CD4-positive, alpha-beta T cell treated with Interleukin-10 for 1 hour (primary cell): Measurements from ENCODE around the gene ICAM1.
"Not testable (repeated sequence)": the region's sequence is repeated elsewhere in the genome, so short reads cannot be mapped to it uniquely, and the experiment has no call there.

Source experiments
- DNase-seq: peaks from one replicate; pipeline ENCODE4 v3.0.0-alpha.2; 2020

Gene ICAM1

GRCh38 chr19:10270616-10271394 lies at the start of gene ICAM1:
Gene ICAM1 (plus strand): TSS chr19:10271120. CDS start chr19:10271160, 40 bp downstream.
- peak; percentile 88 for DNase-seq

GRCh38 chr19:10222201-10222890 lies 48.6 kb upstream of the ICAM1 start:
- DNase-seq = no peak

- DNase-seq = no peak
Observed at GRCh38 chr19:10223488-10224213, 47.3 kb upstream of the ICAM1 start.

GRCh38 chr19:10224337-10224736 lies 46.6 kb upstream of the ICAM1 start:
- no peak for DNase-seq

- no peak for DNase-seq
Observed at GRCh38 chr19:10226021-10226375, 44.9 kb upstream of the ICAM1 start.

- DNase-seq = no peak
Observed at GRCh38 chr19:10226376-10227025, 44.4 kb upstream of the ICAM1 start.

GRCh38 chr19:10227026-10227971 lies 43.6 kb upstream of the ICAM1 start:
- DNase-seq = no peak

GRCh38 chr19:10228393-10228792 lies 42.5 kb upstream of the ICAM1 start:
- DNase-seq = no peak

- peak; percentile 73 for DNase-seq
Observed at GRCh38 chr19:10228920-10229319, 42.0 kb upstream of the ICAM1 start.

GRCh38 chr19:10230173-10230860 lies 40.6 kb upstream of the ICAM1 start:
- peak; percentile 80 for DNase-seq

GRCh38 chr19:10230861-10231611 lies 39.9 kb upstream of the ICAM1 start, which contains the start of gene S1PR2:
Gene S1PR2 (minus strand): TSS chr19:10231331. CDS start chr19:10224905, 6,426 bp downstream.
- DNase-seq = peak; percentile 87

GRCh38 chr19:10231612-10232228 lies 39.2 kb upstream of the ICAM1 start:
- no peak for DNase-seq

GRCh38 chr19:10233946-10234345 lies 37.0 kb upstream of the ICAM1 start:
- no peak for DNase-seq

- no peak for DNase-seq
Observed at GRCh38 chr19:10235003-10235402, 35.9 kb upstream of the ICAM1 start.

GRCh38 chr19:10235409-10235808 lies 35.5 kb upstream of the ICAM1 start:
- DNase-seq = not testable (repeated sequence)

- DNase-seq = no peak
Observed at GRCh38 chr19:10237702-10238101, 33.2 kb upstream of the ICAM1 start.

GRCh38 chr19:10238172-10238783 lies 32.6 kb upstream of the ICAM1 start:
- no peak for DNase-seq

- DNase-seq = not testable (repeated sequence)
Observed at GRCh38 chr19:10241826-10242449, 29.0 kb upstream of the ICAM1 start.

GRCh38 chr19:10243606-10244005 lies 27.3 kb upstream of the ICAM1 start:
- no peak for DNase-seq
